Heart left ventricle (tissue), 16 donors: ENCODE measurements around the gene GAGE13. TPM values are rescaled to one million over a fixed set of nuclear protein-coding genes. Genes with fewer than 3 reads are reported as not detected.

Source experiments
- ATAC-seq, 4 donors: fragments of 200-7000 bp; cut with Tn5 transposase; one replicate each; pipeline ENCODE4 v1.9.1; 2020 to 2022; ENCODE audit warnings: moderate library complexity in 4 of 4, mild to moderate bottlenecking in 3 of 4, moderate number of reproducible peaks in 1 of 4
- DNase-seq, 5 donors: peaks; one replicate each; pipeline ENCODE4 v3.0.0-alpha.2; 2020
- H3K27ac ChIP-seq, 12 donors: fragments of 200-600 bp; sonication (generic) in 4 of 12; one replicate each; pipeline versions ENCODE4 v1.5.0 to v1.8.0; 2016 to 2022; ENCODE audit warnings: mild to moderate bottlenecking in 2 of 12
- H3K27me3 ChIP-seq, 9 donors: fragments of 200-600 bp; sonication (generic) in 2 of 9; one replicate each; pipeline versions ENCODE4 v1.5.1 to v1.8.0; 2016 to 2022; ENCODE audit warnings: mild to moderate bottlenecking in 3 of 9
- H3K36me3 ChIP-seq, 9 donors: fragments of 200-600 bp; sonication (generic) in 2 of 9; one replicate each; pipeline versions ENCODE4 v1.5.0 to v1.8.0; 2018 to 2022; ENCODE audit warnings: mild to moderate bottlenecking in 2 of 9
- H3K4me1 ChIP-seq, 12 donors: fragments of 200-600 bp; sonication (generic) in 4 of 12; one replicate each; pipeline versions ENCODE4 v1.5.0 to v1.8.0; 2016 to 2022; ENCODE audit warnings: mild to moderate bottlenecking in 3 of 12
- H3K4me3 ChIP-seq, 12 donors: fragments of 200-600 bp; sonication (generic) in 4 of 12; one replicate each; pipeline versions ENCODE4 v1.5.0 to v1.8.0; 2017 to 2022; ENCODE audit warnings: mild to moderate bottlenecking in 9 of 12, moderate library complexity in 4 of 12
- H3K9me3 ChIP-seq, 12 donors: fragments of 200-600 bp; sonication (generic) in 4 of 12; one replicate each; pipeline versions ENCODE4 v1.5.0 to v1.8.0; 2016 to 2022; ENCODE audit warnings: mild to moderate bottlenecking in 1 of 12
- POLR2A ChIP-seq, 2 donors: fragments of 450-650 bp; IDR thresholded peaks; one replicate each; pipeline ENCODE4 v1.6.1; 2017; ENCODE audit warnings: antibody characterized with exemption in 2 of 2, mild to moderate bottlenecking in 2 of 2, moderate library complexity in 2 of 2
- WGBS, 4 donors: extraction: QIAGEN DNeasy Blood & Tissue Kit in 2 of 4; methylation state at CpG; one replicate each; pipeline versions ENCODE4 v1.1.5 to v1.1.7; 2013 to 2018; 5-methylcytosine and 5-hydroxymethylcytosine counted together
- intact Hi-C, 10 donors: fragments of 100-400 bp; cut with DNase I; formaldehyde crosslinking; loops; one replicate each; pipeline versions ENCODE4 v1.11.1 to v1.14.2; 2022
- polyA plus RNA-seq, 2 donors: library from polyadenylated mRNA; stranded (reverse); fragments of 200-250 nt; gene quantifications; one replicate each; pipeline ENCODE4 v1.2.3, GENCODE V29; 2013
- total RNA-seq, 9 donors: library from RNA; depleted of rRNA in 2 of 9; stranded (reverse); fragments of >200 nt in 2 of 9; fragmentation: NEBNext Ultra II Directional in 3 of 9; extraction: Animal tissue kit (Norgen Biotek cat#: 25700) in 3 of 9; gene quantifications; one replicate each; pipeline versions ENCODE4 v1.1.0 to v1.2.4, GENCODE V29; 2016 to 2023
- TF ChIP-seq, protein P1 (sequence below), 12 donors: fragments of 200-600 bp; sonication (generic) in 4 of 12; IDR thresholded peaks; one replicate each; pipeline versions ENCODE4 v1.5.0 to v1.8.0; 2018 to 2022; ENCODE audit warnings: antibody characterized with exemption in 12 of 12, mild to moderate bottlenecking in 5 of 12
- donor health status: ischemic (EF 13 %, LVEDD 7.1; RV severe dilation, severe dysfunction).
- donor health status: healthy with polysubstance abuse.
- donor health status: DM: no; HTN: yes; CAD: no.
- donor health status: DM: no; HTN: no; CAD: no.
- donor health status: ischemic (EF 25% LVEDD 6.9; RV normal size, moderate dysfunction).
- donor health status: ischemic (EF 25% LVEDD 5.7; RV mildly dilated, moderate dysfunction).
- donor health status: healthy.
- donor health status: DM: yes; HTN: yes; CAD: no.
- donor health status: ischemic (EF 35%, LVEDD 5.7; RV mildly dilated, moderate dysfunction).
- donor health status: nonischemic (EF 11% LVEDD 7.7; RV severe dilation, severe dysfunction).
- donor health status: DM: yes; HTN: yes; CAD: no.
- donor health status: PGD.
- donor health status: ischemic (EF 29% LVEDD 5.4; RV normal size, mild dysfunction).
- donor health status: nonischemic (EF 23%, LVEDD 6.1; RV moderate dilation, normal function).

The GAGE13 gene
- total and polyA plus RNA-seq, 11 donors = not detected

DNA sequence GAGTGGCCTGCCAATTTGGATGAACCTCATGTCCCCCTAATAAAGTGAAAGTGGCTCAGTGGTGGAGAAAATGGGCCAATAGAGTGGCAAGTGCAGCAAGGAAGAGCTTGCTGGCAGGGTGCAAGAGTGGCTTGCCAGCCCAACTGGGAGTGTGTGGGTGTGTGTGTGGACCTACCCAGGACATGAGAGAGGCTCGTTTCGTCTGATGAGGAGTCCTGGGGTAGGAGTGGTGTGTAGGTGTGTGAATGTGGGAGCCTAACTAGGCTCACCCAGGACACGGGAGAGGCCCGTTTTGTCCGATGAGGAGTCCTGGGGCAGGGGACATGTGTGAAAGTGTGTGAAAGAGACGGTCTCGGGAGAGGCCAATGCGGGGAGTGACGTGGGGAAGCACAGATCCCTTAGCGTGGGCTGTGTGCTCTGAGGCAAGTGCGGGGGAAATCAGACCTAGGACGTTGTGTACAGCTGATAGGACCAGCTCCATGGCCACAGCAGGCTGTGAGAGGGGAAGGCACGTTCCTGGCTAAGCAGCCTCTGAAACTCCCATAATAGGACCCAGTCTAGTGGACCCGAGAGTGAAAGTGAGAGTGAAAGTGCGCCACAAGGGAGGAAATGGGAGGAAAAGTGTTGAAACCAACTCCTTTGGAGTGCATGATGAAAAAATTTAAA, 22.6 kb upstream of the GAGE13 start:
- no peak for DNase-seq
- Histone ChIP-seq H3K36me3 (no peaks in the 10 kb centered on the region), H3K27ac (peak overlapping the region in 10 of 12 donors; percentile 34 to 78 (median 58)), H3K4me3 (peak overlapping the region in 10 of 12 donors; percentile 26 to 55 (median 44)), H3K4me1 (peaks cover 0 to 13% (median 0%) of the 10 kb centered on the region in 12 donors), H3K9me3 (no peaks in the 10 kb centered on the region), H3K27me3 (no peaks in the 10 kb centered on the region)
- intact Hi-C loops = no loop called here
- WGBS, 4 donors = 38 to 68% (median 62%) methylated on average over 15 of the region's 15 CpGs
- peak; percentile 42 to 71 (median 56) for ATAC-seq
- TF ChIP-seq, protein P1, sequence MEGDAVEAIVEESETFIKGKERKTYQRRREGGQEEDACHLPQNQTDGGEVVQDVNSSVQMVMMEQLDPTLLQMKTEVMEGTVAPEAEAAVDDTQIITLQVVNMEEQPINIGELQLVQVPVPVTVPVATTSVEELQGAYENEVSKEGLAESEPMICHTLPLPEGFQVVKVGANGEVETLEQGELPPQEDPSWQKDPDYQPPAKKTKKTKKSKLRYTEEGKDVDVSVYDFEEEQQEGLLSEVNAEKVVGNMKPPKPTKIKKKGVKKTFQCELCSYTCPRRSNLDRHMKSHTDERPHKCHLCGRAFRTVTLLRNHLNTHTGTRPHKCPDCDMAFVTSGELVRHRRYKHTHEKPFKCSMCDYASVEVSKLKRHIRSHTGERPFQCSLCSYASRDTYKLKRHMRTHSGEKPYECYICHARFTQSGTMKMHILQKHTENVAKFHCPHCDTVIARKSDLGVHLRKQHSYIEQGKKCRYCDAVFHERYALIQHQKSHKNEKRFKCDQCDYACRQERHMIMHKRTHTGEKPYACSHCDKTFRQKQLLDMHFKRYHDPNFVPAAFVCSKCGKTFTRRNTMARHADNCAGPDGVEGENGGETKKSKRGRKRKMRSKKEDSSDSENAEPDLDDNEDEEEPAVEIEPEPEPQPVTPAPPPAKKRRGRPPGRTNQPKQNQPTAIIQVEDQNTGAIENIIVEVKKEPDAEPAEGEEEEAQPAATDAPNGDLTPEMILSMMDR (IDR thresholded peaks at IDR 0.05) = no peak
- no peak for TF ChIP-seq POLR2A (IDR thresholded peaks at IDR 0.05)

DNA sequence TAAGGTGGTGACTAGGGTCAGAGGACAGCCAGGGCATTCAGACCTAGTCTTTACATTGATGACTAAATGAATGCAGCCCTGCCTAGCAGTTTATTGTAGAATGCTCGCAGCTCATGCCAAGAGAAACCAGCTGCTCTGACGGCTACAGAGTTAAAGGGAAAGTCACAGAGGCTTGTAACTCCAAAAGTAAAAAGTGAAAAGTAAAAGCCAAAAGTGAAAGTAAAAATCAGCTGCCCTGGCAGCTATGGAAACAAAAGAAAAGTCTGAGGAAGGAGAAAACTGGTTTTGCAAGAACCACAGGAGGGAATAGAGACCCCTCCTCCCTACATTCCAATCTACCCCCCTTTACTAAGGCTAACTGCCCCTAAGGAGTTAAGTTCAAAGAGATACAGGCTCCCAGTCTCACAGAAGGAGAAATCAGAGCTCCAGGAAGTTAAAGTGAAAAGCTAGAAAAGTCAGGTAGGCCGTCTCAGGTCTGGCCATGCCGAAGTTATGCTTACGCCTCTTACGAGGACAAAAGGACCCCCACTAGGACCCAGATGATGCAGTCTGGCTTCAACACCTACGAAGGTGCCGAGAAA, 21.9 kb upstream of the GAGE13 start:
- H3K4me3 ChIP-seq = peak overlapping the region in 10 of 12 donors; percentile 26 to 55 (median 44)
- no peak for TF ChIP-seq POLR2A (IDR thresholded peaks at IDR 0.05)
- TF ChIP-seq, protein P1 (IDR thresholded peaks at IDR 0.05) = no peak
- peak in 2 of 4 donors; percentile 31 to 34 for ATAC-seq

DNA sequence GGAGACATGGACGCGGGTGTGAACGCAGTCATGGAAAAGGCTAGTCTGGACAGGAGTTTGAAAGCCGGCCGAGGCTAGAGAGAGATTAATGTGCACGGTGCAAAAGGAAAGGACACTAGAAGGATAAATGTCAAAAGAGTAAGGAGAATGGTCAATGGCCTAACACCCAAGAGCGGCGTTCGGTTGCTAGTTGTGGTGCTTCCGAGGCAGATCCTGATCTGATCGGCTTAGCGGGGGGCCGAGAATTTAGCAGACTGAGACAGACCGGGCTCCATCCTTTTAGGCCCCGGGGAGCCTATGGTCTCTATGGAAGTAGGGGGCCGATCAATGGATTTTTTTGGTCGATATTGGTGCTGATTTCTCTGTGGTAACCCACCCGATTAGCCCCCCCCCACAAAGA, 21.0 kb upstream of the GAGE13 start:
- H3K4me3 ChIP-seq = peak overlapping the region in 2 of 12 donors; percentile 26 to 52
- ATAC-seq = no peak
- peak overlapping the region in 1 of 12 donors; percentile 78 for H3K27ac ChIP-seq
- no peak for DNase-seq
- TF ChIP-seq, protein P1 (IDR thresholded peaks at IDR 0.05) = no peak
- TF ChIP-seq POLR2A (IDR thresholded peaks at IDR 0.05) = no peak
- intact Hi-C loops = no loop called here
- peaks cover 0 to 13% (median 0%) of the 10 kb centered on the region in 12 donors for H3K4me1 ChIP-seq
- no peaks in the 10 kb centered on the region for H3K36me3 ChIP-seq
- H3K9me3 ChIP-seq = no peaks in the 10 kb centered on the region
- no peaks in the 10 kb centered on the region for H3K27me3 ChIP-seq
- WGBS, 4 donors = 53 to 72% (median 66%) methylated on average over 18 of the region's 18 CpGs

More for the DNA sequence above, 21.9 kb upstream of the GAGE13 start:
- Histone ChIP-seq H3K4me1 (peaks cover 0 to 13% (median 0%) of the 10 kb centered on the region in 12 donors), H3K9me3 (no peaks in the 10 kb centered on the region), H3K27ac (peak overlapping the region in 11 of 12 donors; percentile 34 to 78 (median 57)), H3K36me3 (no peaks in the 10 kb centered on the region), H3K27me3 (no peaks in the 10 kb centered on the region)
- intact Hi-C loops = no loop called here
- 5 to 33% (median 17%) methylated on average over 8 of the region's 8 CpGs for WGBS, 4 donors
- no peak for DNase-seq

DNA sequence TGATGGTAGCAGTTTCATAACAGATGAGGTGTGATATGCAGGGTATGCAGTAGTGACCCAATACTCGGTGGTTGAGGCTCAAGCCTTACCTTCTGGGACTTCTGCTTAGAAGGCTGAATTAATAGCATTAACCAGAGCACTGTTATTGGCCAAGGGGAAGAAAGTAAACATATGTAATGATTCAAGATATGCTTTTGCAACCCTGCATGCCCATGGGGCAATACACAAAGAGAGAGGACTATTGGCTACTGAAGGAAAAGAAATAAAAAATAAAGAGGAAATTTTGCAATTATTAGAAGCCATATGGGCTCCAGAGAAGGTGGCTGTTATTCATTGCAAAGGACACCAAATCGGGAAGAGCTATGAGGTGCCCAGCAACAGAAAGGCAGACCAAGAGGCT, 19.2 kb upstream of the GAGE13 start:
- H3K4me1 ChIP-seq = peaks cover 0 to 13% (median 0%) of the 10 kb centered on the region in 12 donors
- intact Hi-C loops = no loop called here
- no peak overlapping the region for H3K27ac ChIP-seq
- TF ChIP-seq, protein P1 (IDR thresholded peaks at IDR 0.05) = no peak
- no peak for TF ChIP-seq POLR2A (IDR thresholded peaks at IDR 0.05)
- no peaks in the 10 kb centered on the region for H3K36me3 ChIP-seq
- 64 to 92% (median 76%) methylated on average over 2 of the region's 2 CpGs for WGBS, 4 donors
- H3K4me3 ChIP-seq = no peak overlapping the region
- no peaks in the 10 kb centered on the region for H3K27me3 ChIP-seq
- DNase-seq (no peak), ATAC-seq (no peak)
- H3K9me3 ChIP-seq = no peaks in the 10 kb centered on the region
